Stimulated activated naive CD8-positive, alpha-beta T cell treated with anti-CD3 and anti-CD28 coated beads, Interleukin-15, amount 100 ng/mL, for 72 hours (primary cell): ENCODE results near the gene IDS.
"Not testable (repeated sequence)": the region's sequence is repeated elsewhere in the genome, so short reads cannot be mapped to it uniquely, and the experiment has no call there.

Experiments
- ATAC-seq: fragments of 150-1000 bp; cut with Tn5 transposase; 2 replicates; pipeline ENCODE4 v1.10.0; 2021; ENCODE audit warnings: mild to moderate bottlenecking, moderate library complexity
- DNase-seq, 2 donors: peaks; one replicate each; pipeline ENCODE4 v3.0.0; 2021 to 2022
- H3K27ac Mint-ChIP-seq, 2 donors: one replicate each; pipeline ENCODE4 v1.8.0; 2022; ENCODE audit warnings: mild to moderate bottlenecking in 2 of 2, mixed read lengths in 2 of 2, moderate library complexity in 2 of 2
- H3K27me3 Mint-ChIP-seq: one replicate; pipeline ENCODE4 v1.8.0; 2022; ENCODE audit warnings: mixed read lengths
- H3K4me1 Mint-ChIP-seq: one replicate; pipeline ENCODE4 v1.8.0; 2022; ENCODE audit warnings: mild to moderate bottlenecking, mixed read lengths
- H3K4me3 Mint-ChIP-seq, 2 donors: one replicate each; pipeline ENCODE4 v1.8.0; 2022; ENCODE audit warnings: mild to moderate bottlenecking in 2 of 2, mixed read lengths in 2 of 2, moderate library complexity in 1 of 2
- H3K9me3 Mint-ChIP-seq, 2 donors: one replicate each; pipeline ENCODE4 v1.8.0; 2022; ENCODE audit warnings: mixed read lengths in 2 of 2

The IDS gene, protein sequence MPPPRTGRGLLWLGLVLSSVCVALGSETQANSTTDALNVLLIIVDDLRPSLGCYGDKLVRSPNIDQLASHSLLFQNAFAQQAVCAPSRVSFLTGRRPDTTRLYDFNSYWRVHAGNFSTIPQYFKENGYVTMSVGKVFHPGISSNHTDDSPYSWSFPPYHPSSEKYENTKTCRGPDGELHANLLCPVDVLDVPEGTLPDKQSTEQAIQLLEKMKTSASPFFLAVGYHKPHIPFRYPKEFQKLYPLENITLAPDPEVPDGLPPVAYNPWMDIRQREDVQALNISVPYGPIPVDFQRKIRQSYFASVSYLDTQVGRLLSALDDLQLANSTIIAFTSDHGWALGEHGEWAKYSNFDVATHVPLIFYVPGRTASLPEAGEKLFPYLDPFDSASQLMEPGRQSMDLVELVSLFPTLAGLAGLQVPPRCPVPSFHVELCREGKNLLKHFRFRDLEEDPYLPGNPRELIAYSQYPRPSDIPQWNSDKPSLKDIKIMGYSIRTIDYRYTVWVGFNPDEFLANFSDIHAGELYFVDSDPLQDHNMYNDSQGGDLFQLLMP

DNA sequence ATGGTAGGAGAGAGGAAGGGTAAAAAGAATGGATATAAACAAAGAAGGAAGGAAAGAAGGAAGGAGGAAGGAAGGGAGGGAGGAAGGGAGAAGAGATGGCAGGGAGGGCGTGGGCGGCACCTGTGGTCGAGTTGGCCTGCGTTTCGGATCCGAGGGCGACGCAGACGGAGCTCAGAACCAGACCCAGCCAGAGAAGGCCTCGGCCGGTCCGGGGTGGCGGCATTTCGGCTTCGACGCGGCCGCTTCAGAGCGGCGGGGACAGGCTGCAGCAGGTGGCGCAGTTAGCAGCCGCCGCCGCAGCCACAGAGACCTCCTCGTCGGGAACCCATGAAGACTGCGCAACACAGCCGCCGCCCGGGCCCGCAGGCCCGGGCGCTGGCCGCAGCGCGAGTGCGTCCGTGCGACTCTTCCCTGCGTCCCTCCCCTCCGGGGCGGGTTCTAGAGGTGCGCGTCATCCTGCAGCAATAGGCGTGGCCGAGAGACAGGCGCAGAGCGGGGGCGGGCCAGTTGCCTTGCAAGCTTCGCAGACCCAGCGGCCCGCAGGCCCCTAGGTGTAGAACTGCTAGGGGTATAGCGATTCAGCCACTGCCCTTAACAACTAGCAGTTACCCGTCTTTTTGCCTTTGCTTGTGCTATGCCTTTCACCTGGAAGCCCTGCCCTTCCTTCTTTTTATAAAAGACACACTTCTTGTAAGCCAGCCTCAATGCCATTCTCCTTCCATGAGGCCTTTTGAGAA, at the start of gene IDS:
Gene IDS, minus strand, starts transcription at position 392 of the 737 bp plus-strand sequence. Its CDS starts 169 bp downstream, at position 223.
- ATAC-seq (peak; percentile 69), DNase-seq (peak; percentile 74 to 89)
- peak within 1 kb of the TSS; percentile 97 to 99 for H3K27ac Mint-ChIP-seq
- H3K4me1 Mint-ChIP-seq: peaks cover 50% of the 10 kb centered on the region
- H3K4me3 Mint-ChIP-seq: peak within 1 kb of the TSS; percentile 92 to 99
- H3K9me3 Mint-ChIP-seq: no peaks in the 10 kb centered on the region
- H3K27me3 Mint-ChIP-seq: no peaks in the 10 kb centered on the region

DNA sequence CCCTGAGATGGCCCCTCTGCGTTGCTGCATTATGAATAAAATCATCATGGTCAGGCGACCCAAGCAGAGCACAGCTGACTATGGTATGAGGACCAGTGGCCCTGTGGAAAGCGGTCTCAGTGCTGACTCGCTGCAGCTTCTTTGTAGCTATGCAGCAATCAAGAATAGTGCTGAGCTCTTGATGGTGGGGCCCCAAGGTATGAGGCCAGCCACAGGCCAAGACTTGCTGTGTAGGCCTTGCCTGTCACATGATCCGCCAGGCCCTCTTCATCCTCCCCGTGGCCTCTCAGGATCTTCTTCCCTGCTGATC, 46.8 kb upstream of the IDS start:
- not testable (repeated sequence) for H3K27me3 Mint-ChIP-seq, H3K4me3 Mint-ChIP-seq
- peak; percentile 78 for ATAC-seq

DNA sequence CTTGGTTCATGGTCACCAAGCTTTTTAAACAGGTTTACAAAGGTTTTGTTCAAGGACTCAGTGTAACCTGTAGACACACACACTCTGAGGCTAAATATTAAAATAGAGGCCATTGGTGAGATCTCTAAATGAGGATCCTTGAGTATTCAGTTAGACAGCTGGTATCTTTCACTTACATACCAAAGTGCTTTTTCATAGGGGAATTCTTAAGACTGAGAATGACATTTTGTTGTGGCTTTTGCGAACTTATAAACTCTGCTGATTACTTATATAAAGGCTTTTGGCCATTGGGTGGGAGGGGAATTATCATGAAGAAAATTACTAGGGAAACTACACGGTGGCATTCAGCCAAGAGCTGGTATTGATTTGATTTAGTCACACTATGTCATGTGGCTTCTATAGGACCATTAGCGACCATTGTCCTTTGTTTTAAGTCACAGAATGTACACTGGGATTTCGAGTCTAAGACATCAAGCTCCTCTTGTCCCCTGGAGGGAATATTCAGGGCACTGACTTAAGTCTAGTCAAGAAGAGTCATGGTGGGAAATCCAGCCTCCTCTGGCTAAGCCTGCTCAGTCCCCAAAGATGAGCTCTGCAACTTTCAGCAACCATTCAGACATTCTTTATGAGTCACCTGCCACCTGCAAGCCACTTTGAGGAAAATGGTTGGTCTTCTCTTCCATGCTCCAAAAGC, 46.3 kb upstream of the IDS start:
- not testable (repeated sequence) for H3K27ac Mint-ChIP-seq, DNase-seq, H3K4me1 Mint-ChIP-seq, H3K9me3 Mint-ChIP-seq, H3K27me3 Mint-ChIP-seq, H3K4me3 Mint-ChIP-seq
- peak; percentile 78 for ATAC-seq

More for the DNA sequence above, 46.8 kb upstream of the IDS start:
- H3K27ac Mint-ChIP-seq, DNase-seq, H3K9me3 Mint-ChIP-seq, H3K4me1 Mint-ChIP-seq: not testable (repeated sequence)

DNA sequence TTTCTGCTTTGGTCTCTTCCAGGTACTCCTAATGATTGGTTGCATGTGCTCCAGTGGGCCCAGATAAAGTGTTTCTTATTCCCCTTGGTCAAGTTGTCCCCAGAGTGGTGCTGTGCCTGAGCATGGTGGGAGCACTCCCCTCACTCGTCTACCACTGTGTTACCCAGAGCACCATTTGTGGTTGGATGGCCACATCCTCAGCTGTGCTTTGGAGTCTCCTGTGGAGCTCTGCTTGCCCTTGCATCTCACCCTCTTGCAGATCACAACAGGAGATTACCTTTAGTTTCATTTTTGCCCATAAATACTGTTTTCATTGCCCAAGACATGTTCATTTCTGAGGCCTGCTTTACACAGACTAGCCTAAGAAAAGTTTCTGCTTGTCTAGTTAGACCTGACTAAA, 45.3 kb upstream of the IDS start:
- peak; percentile 69 for ATAC-seq
- H3K27ac Mint-ChIP-seq, H3K4me3 Mint-ChIP-seq, H3K4me1 Mint-ChIP-seq, H3K9me3 Mint-ChIP-seq, H3K27me3 Mint-ChIP-seq: not testable (repeated sequence)
- peak in 1 of 2 donors; percentile 35 for DNase-seq

DNA sequence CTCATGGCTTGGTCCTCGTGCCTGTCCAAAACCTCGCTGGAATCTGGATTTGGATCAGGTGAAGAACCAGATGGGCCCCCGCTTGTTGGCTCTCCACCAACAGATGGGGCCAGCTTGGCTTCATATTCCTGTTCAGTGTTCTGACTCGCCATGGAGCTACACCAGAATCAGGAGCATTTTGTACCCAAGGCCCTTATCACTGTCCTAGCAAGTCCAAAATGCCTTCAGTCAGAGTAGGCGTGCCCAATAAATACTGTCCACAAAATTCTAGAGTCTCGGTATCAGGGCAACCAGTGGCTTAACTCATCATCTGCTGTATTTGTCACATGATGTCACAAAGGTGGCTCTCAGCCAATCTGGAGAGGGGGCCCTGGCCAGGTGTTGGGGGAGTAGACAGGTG, 44.6 kb upstream of the IDS start, which contains the start of gene HSFX3:
Gene HSFX3, minus strand, starts transcription at position 224 of the 400 bp plus-strand sequence. Its CDS starts 72 bp downstream, at position 152.
- not testable (repeated sequence) for H3K4me1 Mint-ChIP-seq, ATAC-seq, H3K27me3 Mint-ChIP-seq, H3K27ac Mint-ChIP-seq, DNase-seq, H3K9me3 Mint-ChIP-seq, H3K4me3 Mint-ChIP-seq

DNA sequence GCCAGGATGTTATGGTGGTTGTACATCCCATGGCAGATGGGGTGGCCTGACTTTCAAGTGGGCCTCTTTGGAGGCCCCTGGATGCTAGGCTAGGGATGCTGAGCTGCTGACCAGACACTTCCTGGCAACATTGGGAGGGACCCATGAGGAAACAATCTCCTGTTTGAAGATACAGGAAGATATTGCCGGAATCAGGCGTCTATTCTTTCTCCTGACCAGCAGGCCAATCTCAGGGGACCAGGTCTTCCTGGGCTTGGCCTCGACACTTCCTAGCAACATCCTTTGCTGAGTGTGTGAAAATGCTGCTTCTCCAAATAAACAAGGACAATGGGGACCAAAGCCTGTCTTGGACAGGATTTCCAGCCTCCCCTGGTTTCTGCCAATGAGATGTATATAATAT, 42.7 kb upstream of the IDS start:
- H3K27ac Mint-ChIP-seq, H3K9me3 Mint-ChIP-seq, H3K27me3 Mint-ChIP-seq, ATAC-seq, H3K4me3 Mint-ChIP-seq, DNase-seq, H3K4me1 Mint-ChIP-seq: not testable (repeated sequence)

DNA sequence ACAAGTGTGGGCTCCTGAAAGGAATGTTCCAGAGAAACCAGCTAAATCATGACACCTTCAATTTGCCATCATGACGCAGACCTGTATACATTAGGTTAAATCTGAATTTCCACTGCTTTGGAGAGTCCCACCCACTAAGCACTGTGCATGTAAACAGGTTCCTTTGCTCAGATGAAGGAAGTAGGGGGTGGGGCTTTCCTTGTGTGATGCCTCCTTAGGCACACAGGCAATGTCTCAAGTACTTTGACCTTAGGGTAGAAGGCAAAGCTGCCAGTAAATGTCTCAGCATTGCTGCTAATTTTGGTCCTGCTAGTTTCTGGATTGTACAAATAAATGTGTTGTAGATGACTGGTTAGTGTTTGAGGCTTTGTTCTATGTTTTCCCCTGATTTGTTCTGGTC, 41.9 kb upstream of the IDS start:
- not testable (repeated sequence) for H3K27ac Mint-ChIP-seq, H3K27me3 Mint-ChIP-seq, H3K9me3 Mint-ChIP-seq, H3K4me1 Mint-ChIP-seq, ATAC-seq, DNase-seq, H3K4me3 Mint-ChIP-seq

DNA sequence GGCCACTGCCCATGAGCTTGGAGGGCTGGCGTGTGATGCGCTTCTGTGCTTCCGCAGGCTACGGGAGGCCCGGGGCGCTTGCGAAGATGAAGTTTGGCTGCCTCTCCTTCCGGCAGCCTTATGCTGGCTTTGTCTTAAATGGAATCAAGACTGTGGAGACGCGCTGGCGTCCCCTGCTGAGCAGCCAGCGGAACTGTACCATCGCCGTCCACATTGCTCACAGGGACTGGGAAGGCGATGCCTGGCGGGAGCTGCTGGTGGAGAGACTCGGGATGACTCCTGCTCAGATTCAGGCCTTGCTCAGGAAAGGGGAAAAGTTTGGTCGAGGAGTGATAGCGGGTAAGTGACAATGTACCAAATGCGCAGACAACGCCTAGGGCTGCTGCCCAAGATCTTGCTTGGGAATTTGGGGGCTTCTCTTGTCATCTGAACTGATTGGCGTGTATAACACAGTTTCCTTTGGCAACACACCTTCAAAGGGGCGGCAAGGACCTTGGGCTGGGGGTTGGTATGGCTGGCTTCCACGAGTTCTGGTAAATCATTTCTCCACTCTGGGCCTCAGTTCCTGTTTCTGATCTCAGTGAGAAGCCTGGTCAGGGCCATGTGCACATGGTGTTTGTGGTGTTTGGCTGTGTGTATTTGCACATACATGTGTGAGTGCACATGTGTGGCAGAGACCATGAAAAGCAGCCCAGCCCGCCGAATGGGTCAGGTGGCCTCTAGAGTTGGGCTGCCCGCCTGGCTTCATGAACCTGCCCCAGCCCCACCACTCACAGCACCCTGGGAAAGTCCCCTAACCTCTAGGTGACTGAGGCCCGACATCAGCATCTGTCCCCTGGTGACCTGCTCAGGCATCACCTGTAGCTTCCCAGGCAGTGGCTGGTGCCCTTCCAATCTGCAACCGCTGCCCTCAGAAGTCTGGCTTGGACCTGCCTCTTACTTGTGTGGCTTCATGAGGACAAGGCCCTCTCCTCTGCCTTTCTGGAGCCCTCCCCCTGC, 40.7 kb upstream of the IDS start:
- H3K9me3 Mint-ChIP-seq, H3K4me3 Mint-ChIP-seq, H3K27ac Mint-ChIP-seq, H3K27me3 Mint-ChIP-seq, ATAC-seq, H3K4me1 Mint-ChIP-seq, DNase-seq: not testable (repeated sequence)

DNA sequence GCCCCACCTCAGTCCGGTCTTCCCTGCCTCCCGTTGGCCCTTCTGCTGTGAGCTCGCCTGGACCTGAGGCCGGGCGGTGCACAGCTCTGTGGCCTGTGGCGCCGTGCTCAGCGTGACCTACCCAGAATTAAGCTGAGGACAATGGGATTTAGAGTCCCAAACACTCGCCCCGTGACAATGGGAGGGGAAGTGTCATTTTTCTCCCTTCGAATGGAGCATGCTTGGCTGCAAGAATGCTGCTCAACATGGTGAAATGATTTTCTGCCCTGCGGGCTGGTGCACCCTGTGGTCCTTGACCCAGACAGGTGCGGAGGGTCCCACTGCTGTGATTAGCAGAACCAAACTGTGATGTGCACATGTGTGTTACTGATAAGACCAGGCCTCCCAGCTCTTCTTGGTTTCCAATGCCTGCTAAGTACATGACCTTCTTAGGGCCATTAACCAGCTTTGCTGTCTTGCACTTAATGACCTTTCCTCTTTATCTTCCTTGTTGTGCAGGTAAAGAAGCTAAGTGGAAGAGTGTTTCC, 36.5 kb upstream of the IDS start:
- peak overlapping the region; percentile 96 to 100 for H3K27ac Mint-ChIP-seq
- peaks cover 17% of the 10 kb centered on the region for H3K4me1 Mint-ChIP-seq
- ATAC-seq (no peak), DNase-seq (no peak)
- no peaks in the 10 kb centered on the region for H3K9me3 Mint-ChIP-seq
- peak overlapping the region; percentile 88 to 93 for H3K4me3 Mint-ChIP-seq
- no peaks in the 10 kb centered on the region for H3K27me3 Mint-ChIP-seq

DNA sequence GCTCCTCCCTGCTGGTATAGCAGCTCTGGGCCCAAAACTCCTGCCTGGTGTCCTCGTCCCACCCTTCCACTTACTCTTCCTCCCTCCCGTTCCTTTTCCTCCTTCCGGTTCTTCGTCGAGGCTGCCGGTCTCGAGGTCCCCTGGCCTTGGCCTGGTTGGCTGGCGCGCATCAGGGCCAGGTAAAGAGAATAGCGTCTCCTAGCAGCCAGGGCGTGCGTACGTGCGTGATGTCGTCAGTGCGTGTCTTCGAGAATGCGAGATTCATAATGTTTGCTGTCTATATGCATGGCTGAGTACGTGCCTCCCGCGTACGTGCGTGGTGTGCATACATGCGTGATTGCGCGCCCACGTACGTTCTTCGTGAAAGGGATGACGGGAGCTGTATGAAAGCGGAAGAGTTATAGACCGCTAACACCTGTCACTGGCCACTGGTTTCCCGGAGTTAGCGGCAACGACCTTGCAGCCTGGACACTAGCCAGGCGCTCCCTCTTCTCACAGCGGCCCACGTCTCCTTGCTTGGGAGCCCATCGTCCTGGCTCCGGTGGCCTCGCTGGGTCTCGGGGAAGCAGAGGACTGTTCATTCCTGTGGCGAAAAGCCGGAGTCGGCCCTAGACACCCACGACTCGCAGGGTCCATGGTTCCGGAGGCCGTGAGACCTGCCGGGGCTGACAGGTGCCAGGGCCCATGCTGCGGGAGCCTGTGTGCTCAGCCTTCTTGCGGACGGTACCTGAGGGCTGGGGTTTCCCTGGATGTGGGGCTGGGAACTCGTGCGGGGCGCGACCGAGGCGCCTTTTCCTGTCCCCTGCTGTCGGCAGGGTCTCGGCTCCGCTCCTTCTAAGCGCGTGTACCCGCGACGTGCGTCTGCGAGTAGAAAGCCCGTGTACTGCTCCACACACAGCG, 35.8 kb upstream of the IDS start, which contains the start of gene EOLA1:
Gene EOLA1, plus strand, starts transcription at position 392 of the 900 bp plus-strand sequence. CDS start 4,619 bp downstream, outside the sequence.
- peak; percentile 90 for ATAC-seq
- H3K4me1 Mint-ChIP-seq: peaks cover 17% of the 10 kb centered on the region
- H3K9me3 Mint-ChIP-seq: no peaks in the 10 kb centered on the region
- no peaks in the 10 kb centered on the region for H3K27me3 Mint-ChIP-seq
- DNase-seq: peak; percentile 84 to 92
- H3K4me3 Mint-ChIP-seq: peak within 1 kb of the TSS; percentile 93 to 96
- H3K27ac Mint-ChIP-seq: peak within 1 kb of the TSS; percentile 96 to 100

DNA sequence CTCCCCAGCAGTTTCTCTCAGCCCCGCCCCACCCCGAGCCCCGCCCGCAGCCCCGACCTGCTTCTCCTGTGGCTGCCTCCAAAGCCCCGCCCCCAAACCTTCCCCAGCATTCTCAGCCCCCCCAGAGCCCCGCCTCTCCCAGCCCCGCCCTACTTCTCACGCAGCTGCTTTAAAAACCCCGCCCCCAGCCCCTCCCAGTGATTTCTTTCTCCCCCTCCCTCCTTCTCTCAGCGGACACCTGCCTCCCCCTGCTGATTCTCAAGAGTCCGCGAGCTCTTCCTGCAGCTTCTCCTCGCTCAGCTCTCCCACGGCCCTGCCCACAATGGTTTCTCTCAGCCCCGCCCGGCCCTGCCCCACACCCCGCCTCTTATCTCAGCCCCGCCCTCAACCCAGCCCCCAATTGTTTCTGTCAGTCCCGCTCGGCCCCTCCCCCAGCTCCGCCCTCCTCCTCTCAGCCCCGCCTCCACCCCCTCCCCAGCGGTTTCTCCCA, 35.1 kb upstream of the IDS start:
- DNase-seq (peak; percentile 81 to 85), ATAC-seq (peak; percentile 57)

DNA sequence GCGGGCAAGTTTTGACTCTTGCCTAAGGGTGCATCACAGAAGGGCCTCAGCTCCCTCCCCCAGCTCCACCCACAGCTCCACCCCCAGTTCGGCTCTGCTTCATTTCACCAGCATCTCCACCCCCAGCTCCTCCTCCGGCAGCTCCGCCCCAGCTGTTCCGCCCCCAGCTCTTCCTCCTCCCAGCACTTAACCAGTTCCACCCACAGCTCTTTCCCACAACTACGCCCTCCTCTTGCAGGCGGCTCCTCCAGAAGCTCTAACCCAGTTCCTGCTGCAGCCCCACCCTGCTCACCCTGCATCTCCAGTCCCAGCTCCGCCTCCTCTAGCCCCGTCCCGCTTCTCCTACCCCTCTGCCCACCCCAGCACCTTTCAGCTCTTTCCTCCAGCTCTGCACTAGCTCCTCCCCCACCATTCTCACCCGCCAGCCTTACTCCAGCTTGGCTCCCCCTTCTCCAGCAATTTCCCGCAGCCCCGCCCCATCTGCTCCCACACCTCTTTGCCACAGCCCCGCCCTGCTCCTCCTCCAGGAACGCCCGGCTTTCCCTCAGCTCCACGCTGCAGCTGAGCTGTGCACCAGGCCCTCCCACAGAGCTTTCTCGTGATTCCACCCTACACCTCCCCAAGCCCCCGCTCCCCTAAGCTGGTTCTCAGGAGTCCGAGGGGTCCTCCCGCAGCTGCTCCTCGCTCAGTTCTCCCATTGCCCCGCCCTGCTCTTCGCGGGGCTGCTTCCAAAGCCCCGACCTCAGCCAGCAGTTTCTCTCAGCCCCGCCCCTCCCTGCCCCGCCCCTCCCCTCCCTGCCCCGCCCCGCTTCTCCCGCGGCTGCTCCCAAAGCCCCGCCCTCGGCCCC, 34.4 kb upstream of the IDS start:
- peak overlapping the region; percentile 86 to 89 for H3K27ac Mint-ChIP-seq
- no peaks in the 10 kb centered on the region for H3K9me3 Mint-ChIP-seq
- H3K27me3 Mint-ChIP-seq: no peaks in the 10 kb centered on the region
- H3K4me1 Mint-ChIP-seq: peaks cover 11% of the 10 kb centered on the region
- peak overlapping the region; percentile 93 to 96 for H3K4me3 Mint-ChIP-seq
- ATAC-seq: peak; percentile 65
- DNase-seq: peak; percentile 77 to 88

More for the DNA sequence above, 35.1 kb upstream of the IDS start:
- Mint-ChIP-seq H3K9me3 (no peaks in the 10 kb centered on the region), H3K4me1 (peaks cover 11% of the 10 kb centered on the region), H3K27ac (peak overlapping the region; percentile 96 to 100), H3K27me3 (no peaks in the 10 kb centered on the region), H3K4me3 (peak overlapping the region; percentile 88 to 93)
